Vagina (tissue), 2 donors: Measurements from ENCODE around the gene DNAI2.

Experiments
- CTCF ChIP-seq, 3 experiments: fragments of 450-650 bp in 2 of 3; fragments of 200-600 bp in 1 of 3; sonication (generic) in 1 of 3; IDR thresholded peaks; one replicate each; pipeline ENCODE4 v1.5.1; 2017 to 2019; ENCODE audit warnings: antibody characterized with exemption in 3 of 3, mild to moderate bottlenecking in 2 of 3, moderate library complexity in 2 of 3
- POLR2A ChIP-seq, 2 donors: fragments of 450-650 bp; IDR thresholded peaks; one replicate each; pipeline ENCODE4 v1.6.1; 2017; ENCODE audit warnings: antibody characterized with exemption in 2 of 2, mild to moderate bottlenecking in 2 of 2, moderate library complexity in 2 of 2

- TF ChIP-seq CTCF (IDR thresholded peaks at IDR 0.05) (no peak), POLR2A (IDR thresholded peaks at IDR 0.05) (no peak)
Observed at GRCh38 chr17:74233937-74234336, 40.1 kb upstream of the DNAI2 start.
